ENCODE data around the gene NRM. TPM values are rescaled to one million over a fixed set of nuclear protein-coding genes. Genes with fewer than 3 reads are reported as not detected.
"Not testable (repeated sequence)": the region's sequence is repeated elsewhere in the genome, so short reads cannot be mapped to it uniquely, and the experiment has no call there.

The NRM gene
- total and polyA plus RNA-seq, 3 donors from 2014 or later = 9.5 to 26.6 (median 10.5) TPM

DNA sequence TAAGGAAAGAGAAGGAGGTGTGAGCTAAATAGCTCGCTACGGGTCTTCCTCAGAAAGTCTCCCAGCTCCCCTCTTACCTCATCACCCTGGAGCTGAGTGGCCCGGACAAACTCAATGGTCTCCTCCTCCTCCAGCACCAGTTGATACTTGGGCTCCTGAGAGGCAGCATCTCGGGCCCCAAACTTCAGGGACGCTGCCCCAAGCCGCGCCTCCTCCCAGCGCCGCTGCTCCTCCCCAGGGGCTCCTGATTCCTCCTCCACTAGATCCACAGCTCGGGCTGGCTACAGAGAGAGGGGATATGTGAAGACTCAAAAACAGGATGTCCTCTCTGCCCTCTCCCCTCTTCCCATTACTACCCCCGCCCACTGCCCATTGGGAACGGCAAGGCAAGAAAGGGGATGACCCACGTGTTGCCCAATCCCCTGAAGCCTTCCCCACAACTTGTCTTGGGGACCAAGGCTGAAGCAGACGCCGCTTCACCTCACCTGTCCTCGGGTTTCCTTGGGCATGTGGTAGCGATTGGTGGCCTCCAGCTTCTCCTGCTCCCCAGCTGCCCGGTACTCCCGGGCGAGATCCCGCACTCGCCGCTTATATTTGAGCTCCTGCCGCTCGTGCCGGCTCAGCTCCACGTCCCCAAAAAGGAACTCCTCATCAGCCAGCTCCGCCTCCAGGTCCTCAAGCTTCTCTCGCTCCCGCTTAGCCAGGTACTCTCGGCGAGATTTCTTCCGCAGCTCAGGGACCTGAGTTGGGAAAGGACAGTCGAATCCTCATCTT lies 25.6 kb downstream of the NRM start:
- intact Hi-C loops (cut with DNase I; ENCODE audit: low total_unique reads) = no loop called here
- H3K27ac ChIP-seq = no peak overlapping the region
- H3K9me3 ChIP-seq = no peaks in the 10 kb centered on the region
- H3K36me3 ChIP-seq (ENCODE audit: low read depth, missing control alignments) = no peaks in the 10 kb centered on the region
- TF ChIP-seq POLR2A (IDR thresholded peaks at IDR 0.05) = no peak
- TF ChIP-seq CTCF (IDR thresholded peaks at IDR 0.05) = no peak
- 83 to 85% methylated on average over 29 to 34 of the region's 34 CpGs for WGBS, 2 donors
- H3K4me3 ChIP-seq = no peak overlapping the region
- no peaks in the 10 kb centered on the region for H3K4me1 ChIP-seq
- no peak for DNase-seq
- no peaks in the 10 kb centered on the region for H3K27me3 ChIP-seq

GRCh38 chr6:30657922-30658321 lies 32.9 kb downstream of the NRM start:
- H3K4me1 ChIP-seq; H3K4me3 ChIP-seq; H3K36me3 ChIP-seq (ENCODE audit: low read depth, missing control alignments); H3K9me3 ChIP-seq; H3K27me3 ChIP-seq; intact Hi-C loops (cut with DNase I; ENCODE audit: low total_unique reads); H3K27ac ChIP-seq; DNase-seq: not testable (repeated sequence)
- 82 to 87% methylated on average over 5 of the region's 5 CpGs for WGBS, 2 donors

DNA sequence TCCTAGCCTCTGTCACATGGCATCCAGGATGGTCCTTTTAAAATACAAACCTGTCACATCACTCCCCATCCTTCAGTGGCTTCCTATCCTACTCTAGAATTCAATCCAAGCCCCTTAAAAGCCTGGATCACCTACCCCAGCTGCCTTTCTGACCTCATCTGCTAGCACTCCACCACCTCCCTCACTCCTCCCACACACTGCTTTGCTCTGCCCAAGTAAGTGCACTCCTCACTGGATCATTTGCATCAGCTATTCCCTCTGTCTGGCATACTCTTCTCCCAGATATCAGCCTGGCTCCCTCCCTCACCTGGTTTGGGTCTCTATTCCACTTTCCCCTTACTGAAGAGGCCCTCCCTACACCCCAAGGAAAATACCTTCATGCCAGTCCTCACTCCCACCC lies 33.3 kb downstream of the NRM start:
- no peak for TF ChIP-seq CTCF (IDR thresholded peaks at IDR 0.05)
- TF ChIP-seq POLR2A (IDR thresholded peaks at IDR 0.05) = no peak
- H3K4me3 ChIP-seq = no peak overlapping the region
- DNase-seq = peak; percentile 46
- no peaks in the 10 kb centered on the region for H3K27me3 ChIP-seq
- intact Hi-C loops (cut with DNase I; ENCODE audit: low total_unique reads) = no loop called here
- H3K4me1 ChIP-seq = no peaks in the 10 kb centered on the region
- H3K27ac ChIP-seq = no peak overlapping the region
- H3K9me3 ChIP-seq = no peaks in the 10 kb centered on the region
- H3K36me3 ChIP-seq (ENCODE audit: low read depth, missing control alignments) = no peaks in the 10 kb centered on the region

DNA sequence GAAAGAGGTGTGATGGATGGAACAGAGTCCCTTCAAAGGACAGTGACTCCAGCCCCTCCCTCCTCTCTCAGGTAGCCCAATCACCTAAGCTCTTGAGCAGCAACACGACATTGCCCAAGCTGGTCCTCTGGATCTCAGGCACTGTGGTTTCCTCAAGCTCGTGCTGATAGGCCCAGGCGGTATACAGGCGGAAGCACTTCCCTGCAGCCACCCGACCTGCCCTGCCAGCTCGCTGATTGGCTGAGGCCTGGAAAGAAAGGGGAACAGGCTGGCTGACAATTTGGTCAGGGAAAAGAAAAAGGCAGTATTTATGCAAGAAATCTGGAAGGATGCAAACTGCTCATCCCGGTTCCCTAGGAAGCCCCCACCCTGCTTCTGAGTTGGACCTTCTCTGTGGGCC lies 34.3 kb downstream of the NRM start:
- intact Hi-C loops (cut with DNase I; ENCODE audit: low total_unique reads) = no loop called here
- Histone ChIP-seq H3K4me3 (no peak overlapping the region), H3K27me3 (no peaks in the 10 kb centered on the region), H3K27ac (no peak overlapping the region), H3K36me3 (ENCODE audit: low read depth, missing control alignments) (no peaks in the 10 kb centered on the region), H3K9me3 (no peaks in the 10 kb centered on the region), H3K4me1 (no peaks in the 10 kb centered on the region)
- TF ChIP-seq CTCF (IDR thresholded peaks at IDR 0.05) (no peak), POLR2A (IDR thresholded peaks at IDR 0.05) (no peak)
- 67 to 73% methylated on average over 7 of the region's 7 CpGs for WGBS, 2 donors
- DNase-seq = no peak

- intact Hi-C loops (cut with DNase I; ENCODE audit: low total_unique reads) = no loop called here
- WGBS, 2 donors = 90 to 92% methylated on average over 3 of the region's 3 CpGs
- Histone ChIP-seq H3K9me3 (no peaks in the 10 kb centered on the region), H3K4me1 (no peaks in the 10 kb centered on the region), H3K27me3 (no peaks in the 10 kb centered on the region), H3K27ac (no peak overlapping the region), H3K4me3 (no peak overlapping the region), H3K36me3 (ENCODE audit: low read depth, missing control alignments) (no peaks in the 10 kb centered on the region)
- no peak for TF ChIP-seq CTCF (IDR thresholded peaks at IDR 0.05)
- TF ChIP-seq POLR2A (IDR thresholded peaks at IDR 0.05) = no peak
- no peak for DNase-seq
Observed at GRCh38 chr6:30655743-30656094, 35.1 kb downstream of the NRM start.
